Right renal pelvis (tissue), 4 donors: ENCODE results near the gene DNMT3B. TPM values are rescaled to one million over a fixed set of nuclear protein-coding genes. Genes with fewer than 3 reads are reported as not detected.
"Not testable (repeated sequence)": the region's sequence is repeated elsewhere in the genome, so short reads cannot be mapped to it uniquely, and the experiment has no call there.

Experiments
- DNase-seq, 4 donors: peaks; one replicate each; pipeline ENCODE4 v3.0.0-alpha.2; 2013; ENCODE audit warnings: low read depth in 4 of 4, low spot score in 3 of 4, missing footprints in 1 of 4
- polyA plus RNA-seq, 4 donors: library from polyadenylated mRNA; unstranded; fragments of 120-200 nt; gene quantifications; one replicate each; pipeline ENCODE4 v1.2.1, GENCODE V29; 2013; ENCODE audit not compliant: insufficient read length in 4 of 4

The DNMT3B gene
- polyA plus RNA-seq, 4 donors = 7.2 to 7.6 (median 7.4) TPM

DNA sequence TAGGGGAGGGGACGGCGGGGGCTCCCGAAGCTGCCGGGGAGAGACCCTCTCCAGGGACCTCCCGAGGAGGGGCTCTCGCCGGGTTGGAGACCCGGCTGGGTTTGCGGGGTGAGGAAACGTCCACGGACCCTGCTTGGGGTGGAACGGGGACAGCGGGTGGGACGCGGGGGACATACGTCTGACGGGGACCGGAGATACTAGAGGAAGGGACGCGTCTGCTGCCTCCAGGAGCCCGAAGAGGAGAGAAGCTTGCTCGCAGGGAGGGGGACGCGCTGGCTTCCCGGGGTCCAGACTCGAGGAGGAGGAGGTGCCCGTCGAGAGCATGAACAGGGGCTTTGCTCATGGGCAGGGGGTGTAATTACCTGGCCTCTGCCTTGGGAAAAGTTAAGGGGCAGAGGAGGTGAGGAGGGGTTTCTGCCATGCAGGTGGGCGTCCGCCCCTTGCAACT lies 593 bp downstream of the DNMT3B start:
- DNase-seq = no peak

DNA sequence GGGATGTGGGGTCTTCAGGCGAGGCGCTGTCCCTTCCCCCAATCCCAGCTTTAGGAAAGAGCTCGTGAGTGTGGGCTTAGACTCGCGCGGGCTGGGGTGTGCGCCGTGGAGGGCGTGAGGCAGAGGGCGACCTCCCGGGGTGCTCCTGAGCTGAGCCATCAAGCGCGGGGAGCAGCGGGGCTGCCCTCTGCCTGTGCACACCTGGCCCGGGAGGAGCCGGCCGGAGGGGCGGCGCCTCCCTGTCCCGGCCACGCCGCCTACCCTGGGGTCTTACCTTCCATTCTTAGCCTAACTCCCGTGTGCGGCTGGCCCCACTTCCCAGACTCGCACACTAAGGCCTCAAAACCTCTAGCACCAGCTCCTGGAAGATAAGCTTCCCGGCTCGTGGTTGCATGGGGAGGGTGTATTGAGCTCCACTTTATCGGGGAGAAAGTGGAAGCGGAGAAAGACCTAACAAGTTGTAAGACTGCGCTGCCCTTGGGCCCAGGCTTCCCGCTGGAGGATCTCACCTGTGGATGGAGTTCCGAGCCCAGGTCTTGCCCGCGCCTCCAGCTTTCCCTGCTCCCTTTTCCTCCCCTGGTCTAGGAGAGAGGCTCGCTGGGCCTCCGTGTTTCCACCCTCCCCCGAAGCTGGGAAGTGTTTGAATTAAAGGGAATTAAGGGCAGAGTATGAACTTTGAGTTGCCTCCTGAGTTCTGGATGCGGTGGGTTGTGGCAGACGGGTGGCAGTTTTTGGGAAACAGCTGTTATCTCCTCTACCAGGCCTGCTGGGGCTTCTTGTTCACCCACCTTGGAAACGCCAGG lies 1.2 kb downstream of the DNMT3B start:
- no peak for DNase-seq

DNA sequence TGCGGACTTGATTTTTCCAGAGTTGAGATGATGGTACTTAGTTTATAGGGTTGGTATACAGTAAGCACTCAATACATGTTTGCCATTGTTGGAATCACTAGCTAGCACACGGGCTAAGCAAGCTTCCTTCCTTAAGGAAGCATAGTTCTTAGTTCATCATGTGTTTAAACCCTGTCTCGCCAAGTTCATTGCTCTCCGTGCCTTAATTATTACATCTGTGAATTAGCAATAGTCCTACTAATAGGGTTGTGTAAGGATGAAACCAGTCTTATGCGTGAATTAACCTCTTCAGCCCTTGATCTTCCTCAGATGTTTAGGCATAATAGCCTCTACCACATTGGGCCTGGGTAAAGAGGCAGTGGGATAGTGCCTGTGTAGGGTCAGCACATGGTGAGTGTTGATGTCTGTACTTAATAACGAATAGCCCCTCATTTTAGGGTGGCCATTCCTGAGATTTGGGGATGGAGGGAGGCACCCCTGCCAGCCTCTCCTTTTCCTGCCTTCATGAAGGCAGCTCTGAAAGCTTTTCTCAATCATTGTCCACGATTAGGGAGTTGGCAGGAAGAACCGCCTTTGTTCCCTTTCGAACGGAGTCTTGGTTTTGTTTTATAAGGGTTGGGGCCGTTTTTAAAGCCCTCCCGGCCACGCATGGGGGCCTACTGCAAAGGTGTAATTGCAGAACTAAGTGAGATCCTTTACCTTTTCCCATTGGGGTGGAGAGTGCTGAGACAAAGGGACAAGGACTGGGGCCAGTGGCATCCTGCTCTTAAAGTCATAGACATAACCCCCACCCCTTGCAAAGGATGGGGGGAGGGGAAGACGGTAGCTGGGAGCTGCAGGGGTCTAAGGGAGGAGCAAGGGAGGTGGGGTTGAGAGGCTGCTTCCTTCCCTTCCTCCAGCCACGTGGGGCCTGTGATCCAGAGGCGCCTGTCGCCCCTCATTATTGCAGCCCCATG lies 2.1 kb downstream of the DNMT3B start:
- DNase-seq = no peak

DNA sequence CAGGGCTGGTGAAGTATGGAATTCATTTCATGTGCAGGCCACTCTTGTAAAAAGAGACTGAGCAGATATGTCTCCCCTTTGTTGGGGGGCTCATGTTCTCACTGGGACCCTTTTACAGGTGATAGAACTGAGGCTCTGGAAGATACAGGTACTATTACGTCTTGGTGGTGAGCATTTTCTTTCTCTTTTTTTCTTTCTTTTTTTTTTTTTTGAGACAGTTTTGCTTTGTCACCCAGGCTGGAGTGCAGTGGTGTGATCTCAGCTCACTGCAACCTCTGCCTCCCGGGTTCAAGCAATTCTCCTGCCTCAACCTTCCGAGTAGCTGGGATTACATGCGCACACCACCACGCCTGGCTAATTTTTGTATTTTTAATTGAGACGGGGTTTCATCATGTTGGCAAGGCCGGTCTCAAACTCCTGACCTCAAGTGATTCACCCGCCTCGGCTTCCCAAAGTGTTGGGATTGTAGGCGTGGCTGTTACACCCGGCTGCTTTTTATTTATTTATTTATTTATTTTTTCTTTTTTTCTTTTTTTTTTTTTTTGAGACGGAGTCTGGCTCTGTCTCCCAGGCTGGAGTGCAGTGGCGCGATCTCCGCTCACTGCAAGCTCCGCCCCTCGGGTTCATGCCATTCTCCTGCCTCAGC lies 3.2 kb downstream of the DNMT3B start:
- not testable (repeated sequence) for DNase-seq

DNA sequence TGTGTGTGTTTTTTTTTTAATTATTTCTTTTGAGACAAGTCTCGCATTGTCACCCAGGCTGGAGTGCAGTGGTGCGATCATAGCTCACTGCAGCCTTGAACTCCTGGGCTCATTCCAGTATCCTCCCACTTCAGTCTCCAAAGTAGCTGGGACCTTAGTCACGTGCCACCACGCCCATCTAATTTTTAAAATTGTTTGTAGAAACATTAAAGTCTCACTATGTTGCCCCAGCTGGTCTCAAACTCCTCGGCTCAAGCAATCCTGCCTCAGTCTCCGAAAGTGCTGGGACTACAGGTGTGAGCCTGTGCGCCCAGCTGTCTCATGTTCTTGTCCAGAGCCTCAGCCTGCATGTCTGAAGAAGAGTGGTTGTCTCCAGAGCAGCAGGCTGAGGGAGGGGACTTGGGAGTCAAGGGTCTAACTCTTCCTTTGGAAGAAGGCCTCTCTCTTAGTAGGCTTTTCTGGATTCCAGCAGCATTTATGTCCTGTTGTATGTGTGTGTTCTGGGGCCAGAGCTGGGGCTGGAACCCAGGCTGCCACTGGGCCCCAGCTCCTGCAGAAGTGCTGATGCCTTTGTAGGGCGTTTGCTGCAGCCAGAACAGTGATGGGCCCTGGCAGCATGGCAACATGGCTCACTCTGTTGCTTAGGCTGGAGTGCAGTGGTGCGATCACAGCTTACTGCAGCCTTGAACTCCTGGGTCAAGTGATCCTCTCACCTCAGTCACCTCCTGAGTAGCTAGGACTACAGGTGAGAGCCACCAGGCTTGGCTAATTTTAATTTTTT lies 5.4 kb downstream of the DNMT3B start:
- no peak for DNase-seq

DNA sequence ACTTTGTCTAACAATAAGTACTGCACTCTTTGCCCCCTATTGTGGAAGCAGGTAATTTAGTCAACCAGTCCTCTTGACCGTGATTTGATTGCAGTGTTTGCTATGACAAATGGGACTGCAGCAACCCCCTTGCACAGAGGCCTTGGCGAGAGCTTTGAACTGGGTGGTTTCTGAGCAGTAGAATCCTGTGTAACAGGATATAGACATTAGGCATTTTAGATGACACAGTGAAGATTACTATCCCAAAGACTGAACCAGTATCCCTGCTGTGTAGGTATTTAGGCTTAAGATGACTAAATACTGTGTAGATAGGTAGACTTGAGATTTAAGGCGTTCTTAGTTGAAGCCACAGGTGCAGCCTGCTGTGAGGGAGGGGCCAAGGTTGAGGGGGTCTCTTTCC lies 9.9 kb downstream of the DNMT3B start:
- no peak for DNase-seq

DNA sequence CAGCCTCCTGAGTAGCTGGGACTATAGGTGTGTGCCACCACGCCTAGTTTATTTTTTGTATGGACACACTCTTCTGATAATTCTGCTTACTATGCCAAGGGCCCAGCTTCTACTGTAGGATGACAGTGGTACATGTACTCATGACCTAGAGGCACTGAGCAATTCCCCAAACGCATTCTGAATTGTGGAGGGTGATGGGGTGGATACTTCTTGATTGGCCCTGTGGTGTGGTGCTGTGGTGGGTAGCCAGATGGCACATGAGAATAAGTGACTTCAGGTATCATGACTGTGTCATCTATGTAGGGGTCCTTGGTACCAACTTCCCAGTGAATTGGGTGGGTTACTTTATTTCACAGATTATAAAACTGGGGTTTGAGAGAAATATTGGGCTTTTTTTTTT lies 11.0 kb downstream of the DNMT3B start:
- DNase-seq = no peak

DNA sequence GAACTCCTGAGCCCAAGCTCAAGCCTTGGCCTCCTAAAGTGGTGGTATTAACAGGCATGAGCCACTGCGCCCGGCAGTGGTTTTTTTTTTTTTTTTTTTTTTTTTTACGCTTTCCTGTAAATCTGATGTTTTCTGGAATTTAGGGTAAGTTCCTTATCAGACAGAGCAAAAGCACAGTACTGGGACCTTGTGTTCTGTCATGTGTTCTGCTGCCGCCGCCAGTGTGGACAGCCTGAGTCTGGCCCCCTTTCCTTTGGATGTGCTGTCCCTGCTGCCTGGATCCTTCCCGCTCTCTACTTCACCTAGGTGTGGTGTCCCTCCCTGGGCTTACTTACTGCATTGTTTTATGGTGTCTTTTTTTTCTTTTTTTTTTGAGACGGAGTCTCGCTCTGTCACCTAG lies 11.7 kb downstream of the DNMT3B start:
- DNase-seq = no peak

DNA sequence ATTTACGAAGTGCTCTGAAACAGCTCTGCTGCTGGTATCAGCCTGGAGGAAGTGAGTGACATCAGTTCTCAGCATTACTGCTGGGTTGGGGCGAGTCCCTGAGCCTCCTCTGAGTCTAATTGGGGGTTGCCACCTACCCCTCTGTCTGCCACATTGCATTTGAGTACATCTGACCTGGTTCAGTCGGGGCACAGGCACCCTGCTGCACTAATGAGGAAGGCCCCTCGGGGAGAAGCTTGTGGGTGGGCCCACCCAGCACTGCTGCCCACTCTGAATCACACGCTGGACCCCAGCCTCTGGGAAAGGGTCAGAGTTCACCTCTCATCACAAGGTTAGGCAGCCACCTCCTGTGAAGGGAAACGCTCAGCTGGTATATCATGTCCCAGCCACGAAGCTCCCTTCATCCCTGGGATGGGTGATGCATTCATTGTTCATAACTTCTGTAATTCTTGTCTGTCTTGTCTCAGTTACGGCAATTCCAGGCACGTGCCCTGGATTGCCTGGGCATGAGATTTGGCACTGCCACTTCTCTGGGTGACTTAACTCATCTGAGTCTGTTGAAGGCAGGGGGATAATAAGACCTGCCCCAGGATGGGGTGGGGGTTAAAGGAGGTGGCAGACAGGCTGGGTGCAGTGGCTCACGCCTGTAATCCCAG lies 13.3 kb downstream of the DNMT3B start:
- DNase-seq = no peak

DNA sequence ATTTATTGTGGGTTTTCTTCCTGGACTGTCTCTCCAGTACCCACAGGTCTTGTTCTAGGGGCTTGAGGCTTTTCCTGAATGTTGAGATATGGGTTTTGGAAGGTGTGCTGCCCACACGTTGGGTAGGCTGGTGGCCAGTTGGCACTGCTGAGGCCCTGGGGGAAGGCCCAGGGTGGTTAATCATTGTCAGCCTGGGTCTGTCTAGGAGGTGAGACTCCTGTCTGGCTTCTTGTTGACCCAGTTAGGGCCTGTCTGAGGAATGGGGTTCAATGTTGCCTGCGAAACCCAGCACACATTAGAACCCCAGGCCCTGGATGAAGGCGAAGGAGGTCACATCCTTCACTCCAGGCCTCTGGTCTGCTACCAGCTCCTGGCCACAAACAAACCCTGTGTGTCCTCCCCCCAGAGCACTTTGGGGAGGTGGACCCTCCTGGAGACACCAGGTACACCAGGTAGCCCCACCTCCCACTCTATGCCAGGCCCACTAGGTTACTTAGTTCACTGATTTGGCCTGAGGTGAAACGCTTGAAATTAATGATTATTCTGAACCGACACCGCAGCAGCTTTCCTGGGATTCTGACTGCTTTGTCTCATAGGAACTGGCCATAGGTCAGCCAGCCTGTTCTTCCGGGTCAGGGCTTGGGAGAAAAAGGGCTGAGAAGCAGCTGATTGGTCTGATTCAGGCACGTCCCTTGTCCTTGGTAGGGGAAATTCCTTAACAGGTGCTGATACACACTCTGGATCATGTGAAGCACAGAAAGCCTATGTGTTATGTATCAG lies 15.2 kb downstream of the DNMT3B start:
- no peak for DNase-seq

DNA sequence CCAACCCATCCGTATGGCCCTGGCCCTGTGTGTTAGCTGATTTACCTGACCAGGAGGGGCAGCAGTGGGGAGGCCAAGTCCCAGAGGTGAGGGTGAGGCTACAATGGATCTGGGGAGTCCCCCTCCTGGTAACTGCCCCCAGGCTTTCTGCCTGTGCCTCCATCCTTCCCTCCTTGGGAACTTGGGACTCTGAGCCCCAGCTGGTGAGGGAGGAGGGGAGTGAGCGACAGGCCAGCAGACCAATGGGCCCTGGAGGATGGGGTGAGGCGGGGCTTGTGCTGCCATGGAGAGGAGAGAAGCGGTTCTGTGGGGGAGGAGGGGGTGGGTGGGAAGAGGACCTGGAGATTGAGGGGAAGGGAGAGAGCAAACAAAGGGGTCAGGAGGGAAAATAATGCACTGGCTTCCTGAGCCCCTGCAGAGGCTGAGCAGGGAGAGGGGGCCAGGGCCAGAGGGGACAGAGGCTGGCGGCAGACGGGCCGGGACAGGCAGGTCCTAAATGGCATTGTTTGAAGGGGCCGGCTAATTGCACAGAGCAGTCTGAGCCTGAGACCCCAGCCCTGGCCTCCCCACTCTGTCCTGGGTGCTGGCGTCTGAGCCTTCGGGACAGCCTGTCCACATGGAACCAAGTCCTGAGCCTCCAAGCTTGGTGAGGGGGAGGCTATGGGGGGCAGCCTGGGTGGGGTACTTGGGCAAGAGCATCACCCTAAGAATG lies 17.5 kb downstream of the DNMT3B start:
- no peak for DNase-seq

DNA sequence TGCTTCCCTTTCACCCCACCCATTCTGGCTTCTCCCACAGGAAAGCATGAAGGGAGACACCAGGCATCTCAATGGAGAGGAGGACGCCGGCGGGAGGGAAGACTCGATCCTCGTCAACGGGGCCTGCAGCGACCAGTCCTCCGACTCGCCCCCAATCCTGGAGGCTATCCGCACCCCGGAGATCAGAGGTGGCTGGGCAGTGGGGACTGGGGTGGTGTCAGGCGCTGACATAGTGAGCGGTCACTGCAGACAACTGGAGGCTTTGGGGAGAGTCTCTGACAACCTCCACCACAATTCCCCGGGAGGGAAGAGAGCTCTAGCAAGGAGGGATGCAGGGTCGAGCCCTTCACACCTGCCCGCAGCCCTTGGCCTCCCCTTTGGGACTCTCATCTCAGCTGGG lies 18.1 kb downstream of the DNMT3B start:
- no peak for DNase-seq

DNA sequence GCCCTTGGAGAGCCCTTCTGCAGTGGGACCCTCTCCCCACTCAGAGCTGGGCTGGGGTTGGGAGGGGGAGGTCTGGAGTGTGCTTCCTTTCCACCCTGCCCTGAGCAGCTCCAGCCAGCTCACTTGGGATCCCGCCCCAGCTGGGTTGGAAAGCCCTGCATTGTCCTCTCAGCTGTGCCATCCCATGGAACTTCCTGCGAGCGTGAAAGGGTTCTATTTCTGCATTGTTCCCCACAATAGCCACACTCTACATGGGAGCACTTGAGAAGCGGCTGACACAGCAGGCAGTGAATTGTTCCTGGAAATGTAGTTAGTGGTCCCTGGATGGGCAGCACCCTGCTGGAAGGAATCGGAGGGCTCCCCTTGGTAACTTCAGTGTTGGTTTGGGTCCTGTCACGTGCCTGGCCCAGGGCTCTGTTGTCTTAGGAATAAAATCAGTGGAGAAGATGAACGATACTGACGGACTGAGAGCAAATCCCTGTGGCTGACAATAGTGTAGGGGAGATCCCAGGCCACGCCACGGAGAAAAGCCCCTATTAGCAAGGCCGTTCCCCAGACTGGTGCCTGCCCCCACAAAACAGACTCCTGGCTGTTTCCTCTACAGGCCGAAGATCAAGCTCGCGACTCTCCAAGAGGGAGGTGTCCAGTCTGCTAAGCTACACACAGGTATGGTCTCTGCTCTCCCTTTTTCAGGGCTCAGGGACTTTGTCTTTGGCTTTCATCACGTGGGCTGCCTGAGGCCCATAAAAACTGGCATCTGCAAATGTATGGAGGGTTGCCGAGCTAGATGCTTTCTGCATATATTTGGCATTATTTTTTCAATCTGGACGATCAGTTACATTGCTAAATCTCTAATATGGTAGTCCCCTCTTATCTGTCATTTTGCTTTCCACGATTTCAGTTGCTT lies 18.8 kb downstream of the DNMT3B start:
- no peak for DNase-seq

DNA sequence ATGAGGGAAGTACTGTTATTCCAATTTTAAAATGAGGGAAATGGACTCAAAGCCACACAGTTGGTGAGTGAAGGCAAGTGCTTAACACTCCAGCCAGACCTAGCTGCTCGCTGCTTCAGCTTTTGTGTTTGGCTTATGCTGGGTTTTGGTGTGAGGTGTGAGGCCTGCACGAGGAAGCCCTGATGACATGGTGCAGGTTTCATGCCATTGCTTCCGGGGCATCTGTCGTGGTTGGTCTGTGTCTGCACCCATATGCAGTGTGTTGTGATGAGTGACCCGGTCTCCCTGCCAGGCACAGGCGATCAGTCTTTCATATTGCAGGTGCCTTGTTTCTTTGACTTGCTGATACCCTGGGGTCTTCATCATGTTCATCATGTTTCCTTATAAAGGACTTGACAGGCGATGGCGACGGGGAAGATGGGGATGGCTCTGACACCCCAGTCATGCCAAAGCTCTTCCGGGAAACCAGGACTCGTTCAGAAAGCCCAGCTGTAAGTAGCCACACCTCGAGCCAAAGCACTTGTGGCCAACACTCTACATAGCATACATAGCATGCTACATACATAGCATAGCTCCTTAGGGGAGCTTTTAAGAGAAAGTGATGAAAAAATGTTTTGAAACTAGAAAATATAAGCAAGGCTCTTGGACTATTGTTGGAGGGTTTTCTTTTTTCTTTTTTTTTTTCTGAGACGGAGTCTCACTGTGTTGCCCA lies 22.3 kb downstream of the DNMT3B start:
- DNase-seq = no peak

DNA sequence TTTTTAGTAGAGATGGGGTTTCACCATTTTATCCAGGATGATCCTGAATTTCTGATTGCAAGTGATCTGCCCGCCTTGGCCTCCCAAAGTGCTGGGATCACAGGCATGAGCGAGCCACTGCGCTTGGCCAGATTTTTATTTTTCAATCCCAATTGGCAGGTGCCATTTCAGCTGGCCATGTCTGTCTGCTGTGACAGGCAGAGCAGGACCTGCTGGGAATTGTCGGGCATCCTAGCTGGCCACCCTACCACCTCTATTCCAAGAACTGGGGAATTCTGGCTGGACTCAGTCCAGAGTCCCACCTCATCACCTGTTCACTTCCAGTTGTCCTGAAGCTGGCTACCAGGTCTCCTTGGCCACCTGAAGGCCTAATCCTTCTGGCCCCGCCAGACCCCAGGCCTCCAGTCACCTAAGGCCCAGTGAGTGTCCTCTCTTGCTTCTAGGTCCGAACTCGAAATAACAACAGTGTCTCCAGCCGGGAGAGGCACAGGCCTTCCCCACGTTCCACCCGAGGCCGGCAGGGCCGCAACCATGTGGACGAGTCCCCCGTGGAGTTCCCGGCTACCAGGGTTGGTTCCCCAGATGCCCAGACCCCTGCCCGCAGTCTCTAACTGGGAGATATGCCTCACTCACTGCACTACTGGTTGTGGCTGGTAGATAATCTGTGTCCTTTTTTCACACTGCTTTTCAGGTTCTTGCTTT lies 24.0 kb downstream of the DNMT3B start:
- no peak for DNase-seq

DNA sequence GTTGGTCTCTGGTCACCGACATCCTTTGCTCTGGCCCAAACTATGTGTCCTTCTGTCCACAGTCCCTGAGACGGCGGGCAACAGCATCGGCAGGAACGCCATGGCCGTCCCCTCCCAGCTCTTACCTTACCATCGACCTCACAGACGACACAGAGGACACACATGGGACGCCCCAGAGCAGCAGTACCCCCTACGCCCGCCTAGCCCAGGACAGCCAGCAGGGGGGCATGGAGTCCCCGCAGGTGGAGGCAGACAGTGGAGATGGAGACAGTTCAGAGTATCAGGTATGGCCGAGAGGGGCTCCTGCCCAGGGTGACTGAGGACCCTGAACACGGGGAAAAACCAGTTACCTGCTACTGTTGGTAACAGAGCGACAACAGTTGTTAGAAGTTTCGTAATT lies 25.0 kb downstream of the DNMT3B start:
- DNase-seq = no peak
